ENCODE data around the gene TOMM5. TPM values are rescaled to one million over a fixed set of nuclear protein-coding genes. Genes with fewer than 3 reads are reported as not detected.

TOMM5 gene
- total RNA-seq, 2 donors from 2014 or later, result 110 to 115 TPM

DNA sequence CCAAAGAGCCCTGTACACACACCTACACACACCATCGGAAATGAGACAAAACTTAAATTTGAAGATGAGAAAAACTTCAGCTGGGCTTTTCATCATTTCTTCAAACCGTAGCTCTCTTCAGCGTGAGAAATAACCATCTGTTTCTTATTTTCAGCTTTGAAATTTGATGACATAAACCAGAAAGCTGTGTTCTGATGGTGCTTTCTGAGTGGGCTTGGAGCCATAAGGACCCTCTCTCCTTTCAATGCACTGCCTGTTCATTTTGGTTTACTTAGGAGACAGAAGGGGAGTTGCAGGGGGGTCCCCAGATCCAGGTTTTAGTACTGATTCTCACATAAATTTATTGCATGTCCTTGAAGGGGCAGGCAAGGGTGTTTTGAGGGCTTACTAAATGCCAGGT lies 25.7 kb downstream of the TOMM5 start:
- Histone ChIP-seq H3K36me3 (ENCODE audit: control insufficient read depth, insufficient read depth, low read length) (peaks cover 49% of the 10 kb centered on the region), H3K27ac (ENCODE audit: low read depth, low read length) (no peak overlapping the region), H3K9me3 (ENCODE audit: control insufficient read depth, low read length) (peaks cover 42% of the 10 kb centered on the region), H3K4me1 (ENCODE audit: control insufficient read depth, insufficient read depth, low read length) (no peaks in the 10 kb centered on the region), H3K27me3 (ENCODE audit: control insufficient read depth, insufficient read depth, low read length, poor library complexity, severe bottlenecking) (no peaks in the 10 kb centered on the region), H3K4me3 (ENCODE audit: low read length) (no peak overlapping the region), H3K9ac (ENCODE audit: extremely low read depth, low read length, poor library complexity, severe bottlenecking) (no peak overlapping the region)
- Mint-ChIP-seq H3K27me3 (ENCODE audit: insufficient read depth) (no peaks in the 10 kb centered on the region), H3K9me3 (peaks cover 33% of the 10 kb centered on the region), H3K4me1 (no peaks in the 10 kb centered on the region), H3K4me3 (no peak overlapping the region), H3K36me3 (ENCODE audit: low read depth) (peaks cover 66% of the 10 kb centered on the region), H3K27ac (no peak overlapping the region)
- WGBS, 2 experiments (ENCODE audit: insufficient coverage in 1 of 2, insufficient read length in 1 of 2), result 83 to 98% methylated on average over 2 to 3 of the region's 3 CpGs
- no peak for DNase-seq
- TF ChIP-seq, protein P1, sequence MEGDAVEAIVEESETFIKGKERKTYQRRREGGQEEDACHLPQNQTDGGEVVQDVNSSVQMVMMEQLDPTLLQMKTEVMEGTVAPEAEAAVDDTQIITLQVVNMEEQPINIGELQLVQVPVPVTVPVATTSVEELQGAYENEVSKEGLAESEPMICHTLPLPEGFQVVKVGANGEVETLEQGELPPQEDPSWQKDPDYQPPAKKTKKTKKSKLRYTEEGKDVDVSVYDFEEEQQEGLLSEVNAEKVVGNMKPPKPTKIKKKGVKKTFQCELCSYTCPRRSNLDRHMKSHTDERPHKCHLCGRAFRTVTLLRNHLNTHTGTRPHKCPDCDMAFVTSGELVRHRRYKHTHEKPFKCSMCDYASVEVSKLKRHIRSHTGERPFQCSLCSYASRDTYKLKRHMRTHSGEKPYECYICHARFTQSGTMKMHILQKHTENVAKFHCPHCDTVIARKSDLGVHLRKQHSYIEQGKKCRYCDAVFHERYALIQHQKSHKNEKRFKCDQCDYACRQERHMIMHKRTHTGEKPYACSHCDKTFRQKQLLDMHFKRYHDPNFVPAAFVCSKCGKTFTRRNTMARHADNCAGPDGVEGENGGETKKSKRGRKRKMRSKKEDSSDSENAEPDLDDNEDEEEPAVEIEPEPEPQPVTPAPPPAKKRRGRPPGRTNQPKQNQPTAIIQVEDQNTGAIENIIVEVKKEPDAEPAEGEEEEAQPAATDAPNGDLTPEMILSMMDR (conservative IDR thresholded peaks at IDR 0.05), result no peak

GRCh38 chr9:37565661-37566618 lies 26.5 kb downstream of the TOMM5 start:
- Histone ChIP-seq H3K36me3 (ENCODE audit: control insufficient read depth, insufficient read depth, low read length) (peaks cover 49% of the 10 kb centered on the region), H3K27me3 (ENCODE audit: control insufficient read depth, insufficient read depth, low read length, poor library complexity, severe bottlenecking) (no peaks in the 10 kb centered on the region), H3K9ac (ENCODE audit: extremely low read depth, low read length, poor library complexity, severe bottlenecking) (no peak overlapping the region), H3K4me3 (ENCODE audit: low read length) (no peak overlapping the region), H3K4me1 (ENCODE audit: control insufficient read depth, insufficient read depth, low read length) (no peaks in the 10 kb centered on the region), H3K9me3 (ENCODE audit: control insufficient read depth, low read length) (peaks cover 42% of the 10 kb centered on the region), H3K27ac (ENCODE audit: low read depth, low read length) (no peak overlapping the region)
- DNase-seq, result no peak
- Mint-ChIP-seq H3K9me3 (peaks cover 33% of the 10 kb centered on the region), H3K27ac (no peak overlapping the region), H3K4me1 (no peaks in the 10 kb centered on the region), H3K27me3 (ENCODE audit: insufficient read depth) (no peaks in the 10 kb centered on the region), H3K4me3 (no peak overlapping the region), H3K36me3 (ENCODE audit: low read depth) (peaks cover 72% of the 10 kb centered on the region)
- 94% methylated on average over 5 to 6 of the region's 7 CpGs for WGBS, 2 experiments (ENCODE audit: insufficient coverage in 1 of 2, insufficient read length in 1 of 2)
- TF ChIP-seq, protein P1 (conservative IDR thresholded peaks at IDR 0.05), result no peak

GRCh38 chr9:37564916-37565315 lies 27.5 kb downstream of the TOMM5 start:
- H3K27ac Mint-ChIP-seq, result no peak overlapping the region
- H3K4me1 ChIP-seq (ENCODE audit: control insufficient read depth, insufficient read depth, low read length), result no peaks in the 10 kb centered on the region
- peak overlapping the region; percentile 18 for H3K4me3 ChIP-seq (ENCODE audit: low read length)
- no peak overlapping the region for H3K4me3 Mint-ChIP-seq
- TF ChIP-seq, protein P1 (conservative IDR thresholded peaks at IDR 0.05), result no peak
- H3K9me3 Mint-ChIP-seq, result peaks cover 33% of the 10 kb centered on the region
- no peak overlapping the region for H3K27ac ChIP-seq (ENCODE audit: low read depth, low read length)
- DNase-seq, result no peak
- H3K9me3 ChIP-seq (ENCODE audit: control insufficient read depth, low read length), result peaks cover 42% of the 10 kb centered on the region
- H3K36me3 Mint-ChIP-seq (ENCODE audit: low read depth), result peaks cover 75% of the 10 kb centered on the region
- H3K36me3 ChIP-seq (ENCODE audit: control insufficient read depth, insufficient read depth, low read length), result peaks cover 47% of the 10 kb centered on the region
- WGBS, 2 experiments (ENCODE audit: insufficient coverage in 1 of 2, insufficient read length in 1 of 2), result 93 to 94% methylated on average over 3 to 4 of the region's 4 CpGs
- no peaks in the 10 kb centered on the region for H3K27me3 Mint-ChIP-seq (ENCODE audit: insufficient read depth)
- H3K27me3 ChIP-seq (ENCODE audit: control insufficient read depth, insufficient read depth, low read length, poor library complexity, severe bottlenecking), result no peaks in the 10 kb centered on the region
- H3K9ac ChIP-seq (ENCODE audit: extremely low read depth, low read length, poor library complexity, severe bottlenecking), result no peak overlapping the region
- H3K4me1 Mint-ChIP-seq, result no peaks in the 10 kb centered on the region

Measured in endodermal cell (in vitro differentiated cells).